ENCODE measurements around the gene ANKRD33B. TPM values are rescaled to one million over a fixed set of nuclear protein-coding genes. Genes with fewer than 3 reads are reported as not detected.

Gene ANKRD33B
- total RNA-seq, 1 donor from 2014 or later = 2.1 TPM

DNA sequence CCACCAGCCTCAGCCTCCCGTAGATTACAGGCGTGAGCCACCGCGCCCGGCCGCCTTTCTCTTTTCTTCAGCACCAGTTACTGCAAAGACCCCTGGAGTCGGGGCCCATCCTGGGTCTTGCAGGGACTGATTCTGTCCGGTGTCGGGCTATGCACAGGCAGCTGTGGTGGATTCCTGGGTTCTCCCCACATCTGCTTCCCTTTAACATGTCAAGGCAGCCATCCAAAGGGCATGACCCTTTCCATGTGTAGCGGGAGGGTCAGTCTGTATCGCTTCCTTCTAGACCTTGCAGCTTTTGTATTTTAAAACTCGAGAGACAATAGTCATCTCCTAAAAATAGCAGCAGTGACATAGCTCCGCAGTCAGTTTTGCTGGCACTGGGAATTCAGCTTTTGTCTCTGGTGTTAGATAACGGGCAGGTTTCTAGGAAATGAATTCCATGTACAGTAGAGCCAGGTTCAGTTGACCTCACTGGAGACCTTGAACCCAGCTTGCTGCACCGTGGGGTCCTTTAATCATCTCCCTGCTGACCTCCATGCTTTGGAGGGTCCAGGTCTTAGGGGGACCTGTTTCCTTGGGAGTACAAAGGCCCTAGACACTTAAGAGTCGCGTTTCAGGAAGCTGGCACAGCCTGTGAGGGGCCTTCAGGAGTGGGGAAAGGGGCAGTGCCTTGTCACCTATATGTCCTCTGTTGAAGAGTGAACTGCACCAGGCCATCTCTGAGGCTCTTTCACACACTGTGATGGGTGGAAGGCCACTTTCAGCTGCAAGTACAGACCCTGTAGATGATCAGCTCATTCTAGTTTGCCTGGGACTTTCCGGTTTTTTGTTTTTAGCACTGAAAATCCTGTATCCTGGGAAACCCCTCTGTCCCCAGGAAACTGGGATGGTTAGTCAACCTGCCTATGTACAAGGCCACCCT, 13.8 kb downstream of the ANKRD33B start:
- peak; percentile 91 to 94 for DNase-seq (ENCODE audit: low read depth in 2 of 2)

DNA sequence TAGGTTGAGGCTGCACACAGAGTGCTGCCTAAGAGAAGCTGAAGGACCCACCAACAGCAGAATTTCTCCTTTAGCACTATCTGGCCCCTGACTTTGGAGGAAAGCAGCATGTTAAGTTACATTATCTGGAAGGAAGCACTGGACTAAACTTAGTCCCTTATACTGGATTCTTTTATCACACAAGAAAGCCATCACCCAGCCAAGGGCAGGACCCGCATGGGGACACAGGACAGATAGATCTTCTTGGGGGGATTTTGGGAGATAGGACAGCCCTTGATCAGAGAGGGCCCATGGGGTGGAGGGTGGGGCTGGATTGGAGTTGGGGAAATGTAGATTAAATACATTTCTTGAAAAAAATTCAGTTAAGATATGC, 14.4 kb downstream of the ANKRD33B start:
- DNase-seq (ENCODE audit: low read depth in 2 of 2) = no peak

DNA sequence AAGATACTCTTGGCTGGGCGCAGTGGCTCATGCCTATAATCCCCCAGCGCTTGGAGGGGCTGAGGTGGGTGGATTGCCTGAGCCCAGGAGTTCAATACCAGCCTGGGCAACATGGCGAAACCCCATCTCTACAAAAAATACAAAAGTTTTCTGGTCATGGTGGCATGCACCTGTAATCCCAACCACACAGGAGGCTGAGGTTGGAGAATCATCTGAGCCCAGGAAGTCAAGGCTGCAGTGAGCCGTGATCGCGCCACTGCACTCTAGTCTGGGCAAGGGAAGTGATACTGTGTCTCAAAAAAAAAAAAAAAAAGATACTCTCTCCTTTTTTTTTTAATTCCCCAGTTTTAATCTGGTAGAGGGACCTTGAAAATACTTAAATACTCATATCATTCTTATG, 15.0 kb downstream of the ANKRD33B start:
- no peak for DNase-seq (ENCODE audit: low read depth in 2 of 2)

DNA sequence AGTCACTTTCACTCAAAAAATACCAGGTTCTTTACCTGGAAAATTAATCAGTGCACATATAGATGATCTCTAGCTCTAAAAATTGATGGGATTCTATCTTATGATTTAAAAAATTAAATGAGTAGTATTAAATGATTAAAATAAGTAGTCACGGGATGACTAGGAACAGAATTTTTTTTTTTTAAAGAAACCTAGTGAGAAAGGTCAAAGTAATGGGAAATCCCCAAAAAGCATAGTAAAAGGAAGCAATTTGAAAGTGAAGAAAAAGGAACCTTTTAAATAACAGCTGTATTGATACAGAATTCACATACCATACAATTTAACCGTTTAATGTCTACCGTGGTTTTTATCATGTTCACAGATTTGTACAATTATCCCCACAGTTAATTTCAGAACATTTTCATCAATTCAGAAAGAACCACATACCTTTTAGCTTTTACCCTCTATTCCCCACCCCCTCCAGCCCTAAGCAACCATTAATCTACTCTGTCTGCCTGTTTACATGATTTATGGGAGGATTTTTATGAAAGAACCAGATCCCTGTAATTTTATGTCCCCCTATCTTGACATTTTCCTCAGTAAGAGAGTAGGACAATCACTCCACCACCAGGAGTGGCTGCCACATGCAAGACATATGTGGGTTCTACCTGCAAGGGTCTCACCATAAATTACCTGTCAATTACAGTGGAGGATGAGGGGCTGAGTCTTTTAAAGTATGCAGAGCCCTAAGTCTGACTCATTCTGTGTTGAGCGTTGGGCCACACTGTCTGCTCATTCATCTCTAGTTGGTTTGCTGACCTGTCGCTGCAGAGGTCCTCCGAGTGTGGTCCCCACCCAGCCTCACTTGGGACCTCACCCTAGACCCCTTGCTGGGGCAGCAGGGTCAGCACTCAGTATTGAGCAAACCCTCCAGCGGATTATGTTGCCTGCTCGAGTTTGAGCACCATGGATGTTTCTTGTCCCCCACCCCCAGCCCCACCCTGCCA, 16.0 kb downstream of the ANKRD33B start:
- DNase-seq (ENCODE audit: low read depth in 2 of 2) = no peak

DNA sequence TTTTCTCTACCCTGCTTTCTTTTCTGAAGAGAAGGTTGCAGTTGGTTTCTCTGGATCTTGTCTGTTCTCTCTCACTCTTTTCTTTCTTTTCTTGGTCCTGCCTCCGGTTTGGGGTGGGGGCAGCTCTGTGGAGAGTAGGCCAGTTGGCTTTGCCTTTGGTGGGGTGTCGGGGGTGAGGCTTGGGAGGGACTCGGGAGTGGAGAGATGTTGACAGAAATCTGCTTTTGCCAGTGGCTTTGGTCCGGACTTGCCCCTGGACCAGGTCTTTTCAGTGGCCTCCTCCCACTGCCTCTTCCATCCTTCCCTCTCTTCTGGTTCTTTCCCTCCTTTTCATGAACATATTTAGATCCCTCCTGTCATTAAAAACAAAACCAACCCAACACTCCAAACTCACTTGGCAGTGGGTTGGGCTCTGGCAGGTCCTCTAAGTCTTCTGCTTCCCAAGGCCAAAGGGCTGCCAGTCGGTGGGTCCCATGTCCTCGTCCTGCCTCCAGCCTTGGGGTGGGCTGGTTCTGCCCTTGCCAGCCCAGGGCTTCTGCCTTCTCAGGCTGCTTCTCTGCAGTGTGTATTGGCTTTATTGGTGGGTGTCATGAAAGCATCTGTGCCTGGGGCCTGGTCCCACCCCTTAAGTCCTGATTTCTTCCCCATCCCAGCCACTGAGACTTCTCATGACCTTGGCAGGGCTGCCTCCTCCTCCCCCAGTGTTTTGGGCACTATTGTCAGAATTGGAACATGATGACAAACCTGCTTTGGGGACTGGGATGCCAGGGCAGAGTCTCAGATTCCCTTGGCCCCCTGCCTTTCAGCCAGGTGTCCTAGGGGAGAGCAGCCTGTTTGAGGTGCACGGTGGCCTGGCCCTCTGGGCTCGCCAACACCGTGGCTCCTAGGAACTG, 16.9 kb downstream of the ANKRD33B start:
- DNase-seq (ENCODE audit: low read depth in 2 of 2) = no peak

DNA sequence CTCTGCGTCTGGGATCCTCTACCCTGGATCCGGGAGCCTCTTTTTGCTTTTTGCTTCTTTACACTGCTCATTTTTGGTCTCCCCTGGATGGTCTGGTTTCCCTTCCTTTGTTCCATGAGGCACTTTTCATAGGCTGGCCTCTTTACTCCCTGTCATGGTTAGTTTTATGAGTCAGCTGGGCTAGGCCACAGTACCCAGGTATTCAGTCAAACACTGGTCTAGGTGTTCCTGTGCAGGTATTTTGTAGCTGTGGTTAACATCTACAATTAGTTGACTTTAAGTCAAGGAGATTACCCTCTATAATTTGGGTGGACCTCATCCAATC, 17.5 kb downstream of the ANKRD33B start:
- no peak for DNase-seq (ENCODE audit: low read depth in 2 of 2)

DNA sequence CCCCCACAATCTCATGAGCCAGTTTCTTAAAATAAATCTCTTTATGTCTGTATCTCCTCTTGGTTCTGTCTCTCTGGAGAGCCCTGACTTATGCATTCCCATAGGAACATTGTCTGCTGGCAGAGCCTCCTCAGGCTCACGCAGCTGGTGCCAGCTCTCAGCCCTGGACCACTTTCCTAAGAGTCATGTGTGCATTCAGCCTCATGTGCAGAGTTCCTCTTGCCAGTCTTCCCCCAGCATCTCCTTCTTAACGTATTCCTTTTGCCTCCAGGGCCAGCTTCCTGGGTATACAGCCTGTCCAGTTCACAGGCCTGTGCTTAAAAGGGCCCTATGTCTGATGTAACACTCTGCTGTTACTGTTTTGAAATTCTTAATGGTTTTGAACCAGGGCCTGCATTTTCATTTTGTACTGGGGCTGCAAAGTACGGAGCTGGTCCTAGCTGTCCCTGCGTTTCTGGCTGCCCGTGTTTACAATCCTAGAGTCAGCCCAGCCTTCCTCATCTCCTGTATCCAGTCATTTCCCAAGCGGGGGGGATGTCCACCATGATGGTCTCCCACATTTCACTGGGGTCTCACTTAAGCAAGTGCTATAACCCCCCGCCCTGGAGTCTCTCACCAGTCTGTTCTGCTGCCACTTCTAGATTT, 18.1 kb downstream of the ANKRD33B start:
- DNase-seq (ENCODE audit: low read depth in 2 of 2) = no peak

DNA sequence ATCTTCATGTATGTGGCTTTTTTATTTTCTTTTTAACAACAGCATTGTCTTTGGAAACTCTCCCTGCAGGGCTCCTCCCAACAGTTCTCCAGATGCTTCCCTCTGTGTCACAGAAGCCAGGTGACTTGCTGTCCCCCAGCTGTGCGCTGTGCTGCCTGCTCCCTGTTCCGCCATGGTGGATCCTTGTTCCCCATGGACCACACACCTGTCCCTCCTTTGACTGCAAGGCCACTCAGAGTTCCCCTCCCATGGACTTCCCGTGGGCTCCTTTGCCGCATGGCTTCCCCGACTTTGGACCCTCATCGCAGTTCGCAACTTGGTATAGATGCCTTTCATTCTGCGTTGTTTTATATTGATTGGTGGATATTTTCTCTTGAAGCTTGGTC, 18.6 kb downstream of the ANKRD33B start:
- DNase-seq (ENCODE audit: low read depth in 2 of 2) = no peak

DNA sequence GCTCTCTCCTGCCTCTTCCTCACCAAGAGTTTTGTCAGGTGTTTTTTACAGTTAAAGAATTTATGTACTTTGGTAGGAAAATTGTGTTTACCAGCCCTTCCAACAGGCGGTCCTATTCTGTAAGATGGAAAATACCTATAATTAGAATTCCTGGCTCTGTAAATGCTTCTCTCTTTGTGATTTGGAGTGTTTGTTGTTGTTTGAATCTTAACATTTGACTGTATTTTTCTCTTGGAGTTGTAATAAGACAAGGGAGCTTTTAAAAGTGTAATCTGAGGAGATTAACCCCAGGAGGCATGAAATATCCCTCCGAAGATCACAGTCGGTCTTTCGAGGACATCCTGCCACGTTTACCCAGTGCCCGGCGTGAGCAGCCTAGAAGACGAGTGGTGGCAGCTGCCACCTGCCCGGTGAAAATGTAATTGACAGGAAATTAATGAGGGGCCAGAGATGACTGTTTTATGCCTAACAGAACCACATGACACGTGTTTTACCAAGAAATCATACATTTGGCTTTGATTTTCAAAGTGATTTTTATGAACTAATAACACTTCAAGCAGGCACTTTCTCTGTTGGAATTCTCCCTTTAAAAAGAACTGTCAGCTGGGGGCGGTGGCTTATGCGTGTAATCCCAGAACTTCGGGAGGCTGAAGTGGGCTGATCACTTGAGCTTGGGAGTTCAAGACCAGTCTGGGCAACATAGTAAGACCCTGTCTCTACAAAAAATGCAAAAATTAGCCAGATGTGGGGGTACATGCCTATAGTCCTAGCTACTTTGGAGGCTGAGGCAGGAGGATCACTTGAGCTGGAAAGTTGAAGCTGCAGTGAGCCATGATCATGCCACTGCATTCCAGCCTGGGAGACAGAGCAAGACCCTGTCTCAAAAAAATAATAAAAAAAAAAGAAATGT, 20.0 kb downstream of the ANKRD33B start:
- no peak for DNase-seq (ENCODE audit: low read depth in 2 of 2)

DNA sequence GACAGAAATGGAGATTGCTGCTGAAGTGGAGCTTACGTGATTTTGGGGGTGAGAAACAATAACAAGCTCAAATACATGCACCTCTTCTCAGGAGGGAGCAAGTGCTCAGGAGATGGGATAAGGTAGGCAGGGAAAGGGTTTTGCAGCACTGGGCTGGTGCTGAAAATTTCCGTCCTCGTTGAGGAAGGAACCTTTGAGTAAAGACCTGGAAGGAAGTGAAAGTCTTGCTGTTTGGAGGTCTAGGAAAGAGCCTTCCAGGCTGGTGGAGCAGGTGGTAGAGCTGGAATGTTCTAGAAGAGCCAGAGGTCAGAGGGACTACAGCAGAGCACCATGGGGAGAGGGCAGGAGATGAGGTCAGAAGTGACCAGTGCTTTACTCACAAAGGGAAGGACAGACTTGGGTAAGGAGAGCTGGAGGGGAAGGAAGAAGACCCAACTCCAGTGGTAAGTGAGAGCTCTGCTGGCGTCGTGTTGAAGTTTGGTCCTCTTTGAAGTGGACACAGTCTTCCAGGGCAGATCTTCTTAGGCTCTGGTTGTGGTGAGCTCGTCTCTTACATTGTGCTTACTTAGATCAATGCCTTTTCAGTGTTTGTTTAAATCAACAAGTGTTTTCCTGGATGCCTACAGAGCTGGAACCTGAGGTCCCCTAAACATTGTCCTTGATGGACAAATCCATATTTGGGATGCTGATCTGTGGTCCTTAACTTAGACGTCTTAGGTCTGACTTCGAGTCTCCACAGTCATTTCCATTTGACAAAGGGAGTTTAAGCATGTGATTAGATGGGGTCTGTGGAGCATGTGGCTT, 21.0 kb downstream of the ANKRD33B start:
- no peak for DNase-seq (ENCODE audit: low read depth in 2 of 2)

DNA sequence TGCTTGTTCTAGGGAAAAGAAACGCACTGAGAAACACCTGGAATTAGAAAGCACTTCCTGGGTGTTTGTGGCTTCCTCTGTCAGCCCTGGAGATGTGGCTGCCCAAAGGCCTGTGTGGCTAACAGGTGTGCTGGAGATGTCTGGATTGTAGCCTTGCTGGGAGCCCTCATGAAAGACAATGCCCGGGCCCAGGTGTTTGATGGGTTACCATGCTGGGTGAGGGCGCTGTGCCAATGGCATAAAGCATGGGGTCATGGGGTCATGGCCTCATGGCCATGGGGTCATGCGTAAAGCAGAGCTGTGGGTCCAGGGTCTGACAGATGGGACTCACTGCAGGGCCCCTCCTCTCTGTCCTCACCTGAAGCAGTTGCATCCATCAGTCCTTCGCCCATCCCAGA, 21.6 kb downstream of the ANKRD33B start:
- no peak for DNase-seq (ENCODE audit: low read depth in 2 of 2)

DNA sequence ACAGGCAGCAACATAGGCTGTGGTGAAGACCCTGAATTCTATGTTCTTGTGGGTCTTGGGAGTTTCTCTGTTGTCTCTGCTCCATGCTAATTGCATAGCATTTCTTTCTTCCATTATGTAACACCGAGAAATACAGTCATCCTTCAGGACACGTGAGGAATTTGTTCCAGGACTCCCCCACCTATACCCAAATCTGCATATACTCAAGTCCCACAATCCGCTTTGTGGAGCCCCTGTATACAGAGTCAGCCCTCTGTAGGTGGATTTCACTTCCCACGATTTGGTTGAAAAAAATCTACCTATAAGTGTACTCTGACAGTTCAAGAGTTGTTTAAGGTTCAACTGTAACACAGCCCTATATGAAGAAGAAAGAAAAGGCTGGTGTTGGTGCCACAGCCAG, 22.1 kb downstream of the ANKRD33B start:
- no peak for DNase-seq (ENCODE audit: low read depth in 2 of 2)

DNA sequence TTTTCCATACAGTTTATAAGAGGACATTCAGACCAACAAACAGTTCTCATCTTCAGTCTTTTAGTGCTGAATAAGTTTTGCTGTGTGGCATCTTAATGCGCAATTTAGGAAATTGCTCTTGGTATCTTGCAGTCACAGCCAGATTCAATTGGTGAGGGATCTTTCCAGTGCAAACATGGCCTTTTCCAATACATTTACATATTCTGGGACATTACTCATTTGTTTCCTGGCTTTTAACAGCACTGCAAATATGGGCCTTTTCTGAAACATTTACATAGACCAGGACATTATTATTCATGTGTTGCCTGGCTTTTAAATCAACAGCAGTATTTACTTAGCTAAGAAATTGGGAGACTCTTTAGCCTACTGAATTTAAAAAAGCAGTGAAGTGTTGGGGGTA, 22.7 kb downstream of the ANKRD33B start:
- no peak for DNase-seq (ENCODE audit: low read depth in 2 of 2)

DNA sequence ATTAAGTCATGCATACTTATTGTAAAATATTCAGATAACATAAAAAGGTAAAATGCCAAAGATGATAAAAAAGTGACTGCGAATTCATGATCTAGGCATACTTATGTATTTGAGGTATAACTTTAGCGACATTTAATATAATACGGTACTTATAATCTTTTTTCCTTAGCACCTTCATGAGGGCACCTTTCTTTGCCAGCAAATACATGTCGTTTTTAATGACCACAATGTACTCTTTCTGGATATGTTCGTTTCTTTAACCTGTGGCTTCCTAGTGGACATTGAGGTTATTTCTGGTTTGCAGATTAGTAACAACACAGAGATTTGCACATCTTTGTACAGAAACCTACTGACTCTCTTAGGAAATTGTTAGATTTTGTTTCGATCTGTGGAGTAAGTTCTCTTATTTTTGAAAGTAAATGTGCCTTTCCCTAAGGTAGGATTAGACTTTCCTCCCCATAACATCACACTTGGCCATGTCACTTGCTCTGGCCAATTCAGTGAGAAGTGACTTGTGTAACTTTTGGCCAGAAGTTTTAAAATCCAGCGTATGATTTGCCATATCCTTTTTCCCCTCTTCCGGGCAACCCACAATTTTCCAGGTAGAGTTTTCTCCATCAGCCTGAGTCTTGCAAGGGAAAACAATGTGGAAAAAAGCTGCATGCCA, 24.4 kb downstream of the ANKRD33B start:
- no peak for DNase-seq (ENCODE audit: low read depth in 2 of 2)

DNA sequence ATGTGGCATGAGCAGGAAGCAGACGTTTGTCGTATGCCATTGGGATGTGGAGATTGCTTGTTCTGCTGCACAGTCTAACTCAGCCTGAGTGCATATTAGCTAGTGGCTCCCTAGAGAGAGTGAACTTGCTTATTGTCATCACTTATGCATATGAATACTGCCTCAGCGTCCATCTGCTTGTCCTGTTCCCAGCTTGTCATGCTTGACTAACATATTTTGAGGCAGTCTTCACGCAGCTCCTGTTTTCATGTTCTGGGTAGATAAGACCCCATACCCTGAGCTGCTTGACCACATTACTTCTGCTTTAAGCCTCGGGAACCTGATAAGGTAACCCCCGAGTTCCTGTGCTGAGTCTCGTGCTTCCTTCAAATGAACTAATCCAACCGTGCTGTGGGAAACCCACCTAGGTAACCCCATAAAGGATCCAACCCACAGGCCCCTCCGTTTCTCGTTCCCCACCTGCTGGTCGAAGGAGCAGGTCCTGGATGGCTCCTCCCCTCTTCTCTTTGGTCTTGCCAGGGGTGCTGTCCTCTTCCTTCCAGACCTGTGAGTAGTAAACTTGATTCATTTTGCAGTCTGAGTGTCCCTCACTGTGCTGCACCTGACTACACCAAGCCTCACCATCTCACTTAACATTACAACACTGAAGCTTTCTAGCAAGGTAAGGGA, 25.0 kb downstream of the ANKRD33B start:
- no peak for DNase-seq (ENCODE audit: low read depth in 2 of 2)

DNA sequence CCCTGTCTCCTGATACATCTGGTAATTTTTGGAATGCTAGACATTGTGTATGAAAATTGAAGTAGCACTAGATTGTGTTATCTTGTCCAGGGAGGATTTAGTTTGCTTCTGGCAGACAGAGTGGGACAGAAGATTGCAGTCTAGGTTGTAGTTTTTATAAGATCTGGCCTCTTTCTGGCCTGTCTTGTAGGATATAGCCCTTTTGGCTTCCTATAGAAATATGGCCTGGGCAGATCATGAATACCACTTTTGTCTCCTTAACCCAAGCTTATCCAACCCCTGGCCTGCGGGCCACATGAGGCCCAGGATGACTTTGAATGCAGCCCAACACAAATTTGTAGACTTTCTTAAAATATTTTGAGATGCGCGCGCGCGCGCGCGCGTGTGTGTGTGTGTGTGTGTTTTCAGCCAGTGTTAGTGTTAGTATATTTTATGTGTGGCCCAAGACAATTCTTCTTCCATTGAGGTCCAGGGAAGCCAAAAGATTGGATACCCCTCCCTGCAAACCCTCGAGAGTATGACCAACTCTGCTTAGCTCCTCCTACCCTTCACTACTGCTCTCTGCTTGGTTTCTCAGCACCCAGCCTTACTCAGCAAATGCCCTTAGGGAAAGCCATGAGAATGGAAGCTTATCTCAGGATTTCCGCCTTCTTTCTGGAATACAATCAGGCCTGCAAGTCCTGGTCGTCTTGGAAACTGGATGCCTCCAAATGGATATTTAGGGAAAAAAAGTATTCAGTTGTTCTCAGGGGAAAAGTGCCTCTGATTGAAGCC, 26.5 kb downstream of the ANKRD33B start:
- peak in 1 of 2 donors; percentile 50 for DNase-seq (ENCODE audit: low read depth in 2 of 2)

DNA sequence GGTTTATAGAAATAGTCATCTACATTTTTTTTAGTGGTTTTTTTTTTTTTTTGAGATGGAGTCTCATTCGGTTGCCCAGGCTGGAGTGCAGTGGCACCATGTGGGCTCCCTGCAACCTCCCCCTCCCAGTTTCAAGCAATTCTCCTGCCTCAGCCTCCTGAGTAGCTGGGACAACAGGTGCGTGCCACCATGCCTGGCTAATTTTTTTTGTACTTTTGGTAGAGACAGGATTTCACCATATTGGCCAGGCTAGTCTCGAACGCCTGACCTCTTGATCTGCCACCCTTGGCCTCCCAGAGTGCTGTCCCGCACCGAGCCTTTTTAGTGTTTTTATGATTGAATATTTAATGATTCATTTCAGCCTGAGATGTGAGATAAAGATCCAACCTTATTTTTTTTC, 27.3 kb downstream of the ANKRD33B start:
- no peak for DNase-seq (ENCODE audit: low read depth in 2 of 2)
